GM08714 (cell line): ENCODE results near the gene PTPRQ.

ENCODE experiments used
- H3K4me3 ChIP-seq: fragments of 200-500 bp; sonication (Bioruptor generic); 2 replicates; pipeline ENCODE4 v1.5.1; 2014; ENCODE audit warnings: mild to moderate bottlenecking, low read length, inconsistent platforms
- ZNF274 ChIP-seq: IDR thresholded peaks from 2 replicates; pipeline ENCODE4 v1.6.1; 2012; ENCODE audit warnings: mild to moderate bottlenecking, low read depth, low read length

The PTPRQ gene

GRCh38 chr12:80493466-80493865, 49.4 kb downstream of the PTPRQ start:
- TF ChIP-seq ZNF274: no peak
- H3K4me3 ChIP-seq: no peak overlapping the region

- no peak for TF ChIP-seq ZNF274
- H3K4me3 ChIP-seq: no peak overlapping the region
Measured at GRCh38 chr12:80494836-80495235, 50.8 kb downstream of the PTPRQ start.

- H3K4me3 ChIP-seq: no peak overlapping the region
- no peak for TF ChIP-seq ZNF274
Measured at GRCh38 chr12:80498059-80498728, 54.2 kb downstream of the PTPRQ start.

GRCh38 chr12:80504389-80505163, 60.5 kb downstream of the PTPRQ start:
- TF ChIP-seq ZNF274: no peak
- H3K4me3 ChIP-seq: no peak overlapping the region

GRCh38 chr12:80509781-80510556, 65.9 kb downstream of the PTPRQ start:
- H3K4me3 ChIP-seq: no peak overlapping the region
- TF ChIP-seq ZNF274: no peak

GRCh38 chr12:80512781-80513180, 68.7 kb downstream of the PTPRQ start:
- no peak for TF ChIP-seq ZNF274

GRCh38 chr12:80513211-80513610, 69.2 kb downstream of the PTPRQ start:
- no peak for TF ChIP-seq ZNF274
- no peak overlapping the region for H3K4me3 ChIP-seq

More at GRCh38 chr12:80512781-80513180, 68.7 kb downstream of the PTPRQ start:
- H3K4me3 ChIP-seq: no peak overlapping the region

- no peak for TF ChIP-seq ZNF274
- no peak overlapping the region for H3K4me3 ChIP-seq
Measured at GRCh38 chr12:80517655-80518054, 73.6 kb downstream of the PTPRQ start.

GRCh38 chr12:80531646-80532045, 87.6 kb downstream of the PTPRQ start:
- no peak for TF ChIP-seq ZNF274

GRCh38 chr12:80539029-80539428, 95.0 kb downstream of the PTPRQ start:
- H3K4me3 ChIP-seq: no peak overlapping the region
- no peak for TF ChIP-seq ZNF274

More at GRCh38 chr12:80531646-80532045, 87.6 kb downstream of the PTPRQ start:
- no peak overlapping the region for H3K4me3 ChIP-seq

- H3K4me3 ChIP-seq: no peak overlapping the region
- no peak for TF ChIP-seq ZNF274
Measured at GRCh38 chr12:80549298-80549697, 105.3 kb downstream of the PTPRQ start.

- TF ChIP-seq ZNF274: no peak
- no peak overlapping the region for H3K4me3 ChIP-seq
Measured at GRCh38 chr12:80551897-80552296, 107.9 kb downstream of the PTPRQ start.

- no peak overlapping the region for H3K4me3 ChIP-seq
- no peak for TF ChIP-seq ZNF274
Measured at GRCh38 chr12:80553316-80553715, 109.3 kb downstream of the PTPRQ start.

GRCh38 chr12:80556566-80556965, 112.5 kb downstream of the PTPRQ start:
- no peak for TF ChIP-seq ZNF274
- H3K4me3 ChIP-seq: no peak overlapping the region
